ENCODE measurements around the gene ZNF165. TPM values are rescaled to one million over a fixed set of nuclear protein-coding genes. Genes with fewer than 3 reads are reported as not detected.

The ZNF165 gene
- 0.16 and 0.36 TPM in 2 replicates for total RNA-seq

DNA sequence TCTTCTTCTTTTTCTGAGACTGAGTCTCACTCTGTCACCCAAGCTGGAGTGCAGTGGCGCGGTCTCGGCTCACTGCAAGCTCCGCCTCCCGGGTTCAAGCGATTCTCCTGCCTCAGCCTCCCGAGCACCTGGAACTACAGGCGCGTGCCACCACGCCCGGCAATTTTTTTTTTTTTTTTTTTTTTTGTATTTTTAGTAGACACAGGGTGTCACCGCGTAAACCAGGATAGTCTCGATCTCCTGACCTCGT lies at the start of gene ZNF165:
Gene ZNF165 (plus strand): TSS at position 188 of the 250 bp plus-strand sequence. CDS start 4,913 bp downstream, outside the sequence.

GRCh38 chr6:28124350-28124970 lies 44.1 kb downstream of the ZNF165 start, which contains the start of gene ZSCAN16:
Gene ZSCAN16, plus strand, starts transcription at chr6:28124609. Its CDS starts 835 bp downstream, at chr6:28125444.

Other genes starting within 250 kb of the ZNF165 start
- not detected in 2 replicates for gene OR2B2, start 168.2 kb upstream of the ZNF165 start, total RNA-seq
- gene OR2B6, start 123.3 kb upstream of the ZNF165 start, total RNA-seq, result not detected in 2 replicates
- 3.4 TPM in 1 of 2 replicates, not detected in the other for gene ZSCAN16, start 44.0 kb downstream of the ZNF165 start, total RNA-seq
- 7.2 and 10.4 TPM in 2 replicates for gene ZKSCAN8, start 61.3 kb downstream of the ZNF165 start, total RNA-seq
- 1.8 and 3.7 TPM in 2 replicates for gene ZSCAN9, start 144.7 kb downstream of the ZNF165 start, total RNA-seq
- 2.5 and 2.6 TPM in 2 replicates for gene ZKSCAN4, start 171.7 kb downstream of the ZNF165 start, total RNA-seq
- gene NKAPL, start 178.7 kb downstream of the ZNF165 start, total RNA-seq, result 0.36 and 2.3 TPM in 2 replicates
- gene ZSCAN26, start 186.6 kb downstream of the ZNF165 start, total RNA-seq, result 11.8 and 15.9 TPM in 2 replicates
- 1.3 and 2.4 TPM in 2 replicates for gene PGBD1, start 201.0 kb downstream of the ZNF165 start, total RNA-seq

Data from cardiac atrium fibroblast (primary cell).